SH-SY5Y (cell line): Measurements from ENCODE around the gene TRIM44.

Experiments used
- GATA2 ChIP-seq: IDR thresholded peaks from 2 replicates; pipeline ENCODE4 v1.6.1; 2011; ENCODE audit warnings: mild to moderate bottlenecking, low read depth, low read length
- GATA3 ChIP-seq: IDR thresholded peaks from 2 replicates; pipeline ENCODE4 v1.6.1; 2011; ENCODE audit warnings: low read depth, mild to moderate bottlenecking, low read length, moderate library complexity

DNA sequence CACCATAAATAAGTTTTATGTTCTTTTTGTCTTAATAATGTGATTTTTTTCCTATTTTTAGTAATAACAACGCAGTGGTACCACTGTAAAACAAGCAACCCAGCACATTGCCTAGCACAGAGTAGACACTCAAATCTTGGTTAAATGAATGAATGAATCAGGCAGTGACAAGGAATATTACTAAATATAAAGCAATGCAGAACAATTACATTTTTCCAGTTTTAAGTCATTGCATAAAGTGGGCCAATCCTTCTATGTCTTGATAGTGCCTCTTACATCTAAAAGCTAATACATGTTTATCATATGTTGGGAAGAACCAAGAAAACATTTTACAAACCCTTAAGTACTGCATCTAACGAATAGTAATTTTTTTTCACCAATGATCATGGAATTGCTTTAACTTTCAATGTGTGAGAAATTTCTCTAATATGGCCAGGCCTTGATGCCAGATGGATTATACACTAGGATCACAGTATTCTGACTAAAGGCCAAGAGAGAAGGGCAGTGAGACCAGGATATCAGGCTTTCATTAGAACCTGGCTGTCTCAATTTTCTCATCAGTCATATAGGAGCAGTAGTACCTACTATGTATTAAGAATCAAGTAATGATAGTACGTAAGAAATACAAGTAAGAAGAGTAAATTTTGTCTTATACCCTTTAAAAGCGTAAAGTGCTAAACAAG, 88.5 kb downstream of the TRIM44 start:
- no peak for TF ChIP-seq GATA2
- TF ChIP-seq GATA3: no peak
